ENCODE data around the gene ANKFY1. TPM values are rescaled to one million over a fixed set of nuclear protein-coding genes. Genes with fewer than 3 reads are reported as not detected.

Gene ANKFY1
- total RNA-seq, 1 experiment from 2014 or later = 38.6 TPM

DNA sequence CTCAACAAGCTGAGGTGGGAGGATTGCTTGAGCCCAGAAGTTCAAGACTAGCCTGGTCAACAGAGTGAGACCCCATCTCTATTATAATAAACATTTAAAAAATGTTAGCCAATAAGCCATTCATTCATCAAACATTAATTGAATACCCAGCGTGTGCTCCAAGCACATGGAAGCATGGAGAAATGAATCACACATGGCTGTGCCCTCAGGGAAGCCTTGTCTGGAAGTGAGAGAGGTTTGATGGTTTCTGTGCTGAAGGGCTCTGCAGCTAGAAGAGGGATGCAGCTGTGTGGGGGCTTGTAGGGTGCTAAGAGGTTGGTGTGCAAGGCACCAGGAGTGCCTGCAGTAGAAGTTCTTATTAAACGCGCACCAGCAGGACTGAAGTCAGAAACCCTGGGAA, 109.6 kb downstream of the ANKFY1 start:
- Histone ChIP-seq H3K27me3 (ENCODE audit: control insufficient read depth, insufficient read depth, low read length) (no peaks in the 10 kb centered on the region), H3K9me3 (ENCODE audit: control insufficient read depth, insufficient read depth, low read depth, low read length) (no peaks in the 10 kb centered on the region), H3K36me3 (ENCODE audit: control insufficient read depth, insufficient read depth, low read length) (no peaks in the 10 kb centered on the region), H3K4me3 (ENCODE audit: low read depth in 2 of 2, low read length in 2 of 2) (no peak overlapping the region), H3K4me1 (ENCODE audit: control insufficient read depth, insufficient read depth, low read length) (no peaks in the 10 kb centered on the region), H3K27ac (ENCODE audit: low read length) (no peak overlapping the region)
- intact Hi-C loops (cut with micrococcal nuclease; ENCODE audit: unreplicated experiment) (no loop called here), in situ Hi-C loops (cut with HindIII; ENCODE audit: low pct_unique_long_range_greater_than_20kb, low sequenced_read_pairs) (no loop called here)
- ChIA-PET POLR2A (no interaction called here), CTCF (no interaction called here)
- TF ChIP-seq SIN3A (IDR thresholded peaks at IDR 0.05; ENCODE audit: borderline replicate concordance, insufficient read depth, low read depth, low read length) (no peak), POLR2AphosphoS5 (IDR thresholded peaks at IDR 0.05; ENCODE audit: low read depth, low read length) (no peak), TCF7L2 (IDR thresholded peaks at IDR 0.05; ENCODE audit: low read depth, low read length) (no peak)
- TF ChIP-seq, protein P1, sequence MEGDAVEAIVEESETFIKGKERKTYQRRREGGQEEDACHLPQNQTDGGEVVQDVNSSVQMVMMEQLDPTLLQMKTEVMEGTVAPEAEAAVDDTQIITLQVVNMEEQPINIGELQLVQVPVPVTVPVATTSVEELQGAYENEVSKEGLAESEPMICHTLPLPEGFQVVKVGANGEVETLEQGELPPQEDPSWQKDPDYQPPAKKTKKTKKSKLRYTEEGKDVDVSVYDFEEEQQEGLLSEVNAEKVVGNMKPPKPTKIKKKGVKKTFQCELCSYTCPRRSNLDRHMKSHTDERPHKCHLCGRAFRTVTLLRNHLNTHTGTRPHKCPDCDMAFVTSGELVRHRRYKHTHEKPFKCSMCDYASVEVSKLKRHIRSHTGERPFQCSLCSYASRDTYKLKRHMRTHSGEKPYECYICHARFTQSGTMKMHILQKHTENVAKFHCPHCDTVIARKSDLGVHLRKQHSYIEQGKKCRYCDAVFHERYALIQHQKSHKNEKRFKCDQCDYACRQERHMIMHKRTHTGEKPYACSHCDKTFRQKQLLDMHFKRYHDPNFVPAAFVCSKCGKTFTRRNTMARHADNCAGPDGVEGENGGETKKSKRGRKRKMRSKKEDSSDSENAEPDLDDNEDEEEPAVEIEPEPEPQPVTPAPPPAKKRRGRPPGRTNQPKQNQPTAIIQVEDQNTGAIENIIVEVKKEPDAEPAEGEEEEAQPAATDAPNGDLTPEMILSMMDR (IDR thresholded peaks at IDR 0.05) = no peak
- TF ChIP-seq, protein P2, sequence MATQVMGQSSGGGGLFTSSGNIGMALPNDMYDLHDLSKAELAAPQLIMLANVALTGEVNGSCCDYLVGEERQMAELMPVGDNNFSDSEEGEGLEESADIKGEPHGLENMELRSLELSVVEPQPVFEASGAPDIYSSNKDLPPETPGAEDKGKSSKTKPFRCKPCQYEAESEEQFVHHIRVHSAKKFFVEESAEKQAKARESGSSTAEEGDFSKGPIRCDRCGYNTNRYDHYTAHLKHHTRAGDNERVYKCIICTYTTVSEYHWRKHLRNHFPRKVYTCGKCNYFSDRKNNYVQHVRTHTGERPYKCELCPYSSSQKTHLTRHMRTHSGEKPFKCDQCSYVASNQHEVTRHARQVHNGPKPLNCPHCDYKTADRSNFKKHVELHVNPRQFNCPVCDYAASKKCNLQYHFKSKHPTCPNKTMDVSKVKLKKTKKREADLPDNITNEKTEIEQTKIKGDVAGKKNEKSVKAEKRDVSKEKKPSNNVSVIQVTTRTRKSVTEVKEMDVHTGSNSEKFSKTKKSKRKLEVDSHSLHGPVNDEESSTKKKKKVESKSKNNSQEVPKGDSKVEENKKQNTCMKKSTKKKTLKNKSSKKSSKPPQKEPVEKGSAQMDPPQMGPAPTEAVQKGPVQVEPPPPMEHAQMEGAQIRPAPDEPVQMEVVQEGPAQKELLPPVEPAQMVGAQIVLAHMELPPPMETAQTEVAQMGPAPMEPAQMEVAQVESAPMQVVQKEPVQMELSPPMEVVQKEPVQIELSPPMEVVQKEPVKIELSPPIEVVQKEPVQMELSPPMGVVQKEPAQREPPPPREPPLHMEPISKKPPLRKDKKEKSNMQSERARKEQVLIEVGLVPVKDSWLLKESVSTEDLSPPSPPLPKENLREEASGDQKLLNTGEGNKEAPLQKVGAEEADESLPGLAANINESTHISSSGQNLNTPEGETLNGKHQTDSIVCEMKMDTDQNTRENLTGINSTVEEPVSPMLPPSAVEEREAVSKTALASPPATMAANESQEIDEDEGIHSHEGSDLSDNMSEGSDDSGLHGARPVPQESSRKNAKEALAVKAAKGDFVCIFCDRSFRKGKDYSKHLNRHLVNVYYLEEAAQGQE (IDR thresholded peaks at IDR 0.05; ENCODE audit: insufficient read depth in 1 of 2, low read depth in 2 of 2, low read length in 1 of 2) = no peak
- DNase-seq (ENCODE audit: low read depth, low spot score) (no peak), ATAC-seq (no peak)
- BruUV-seq (replicated peaks) = no TSS peak

- ATAC-seq = no peak
- Histone ChIP-seq H3K4me1 (ENCODE audit: control insufficient read depth, insufficient read depth, low read length) (no peaks in the 10 kb centered on the region), H3K9me3 (ENCODE audit: control insufficient read depth, insufficient read depth, low read depth, low read length) (no peaks in the 10 kb centered on the region), H3K27ac (ENCODE audit: low read length) (no peak overlapping the region), H3K36me3 (ENCODE audit: control insufficient read depth, insufficient read depth, low read length) (no peaks in the 10 kb centered on the region), H3K4me3 (ENCODE audit: low read depth in 2 of 2, low read length in 2 of 2) (no peak overlapping the region), H3K27me3 (ENCODE audit: control insufficient read depth, insufficient read depth, low read length) (no peaks in the 10 kb centered on the region)
- no peak for DNase-seq (ENCODE audit: low read depth, low spot score)
- ChIA-PET POLR2A (no interaction called here), CTCF (no interaction called here)
- in situ Hi-C loops (cut with HindIII; ENCODE audit: low pct_unique_long_range_greater_than_20kb, low sequenced_read_pairs) (no loop called here), intact Hi-C loops (cut with micrococcal nuclease; ENCODE audit: unreplicated experiment) (no loop called here)
- BruUV-seq (replicated peaks) = no TSS peak
- TF ChIP-seq, protein P2 (IDR thresholded peaks at IDR 0.05; ENCODE audit: insufficient read depth in 1 of 2, low read depth in 2 of 2, low read length in 1 of 2) = no peak
- TF ChIP-seq, protein P1 (IDR thresholded peaks at IDR 0.05) = no peak
- TF ChIP-seq SIN3A (IDR thresholded peaks at IDR 0.05; ENCODE audit: borderline replicate concordance, insufficient read depth, low read depth, low read length) (no peak), TCF7L2 (IDR thresholded peaks at IDR 0.05; ENCODE audit: low read depth, low read length) (no peak), POLR2AphosphoS5 (IDR thresholded peaks at IDR 0.05; ENCODE audit: low read depth, low read length) (no peak)
Observed at GRCh38 chr17:4152471-4152870, 111.3 kb downstream of the ANKFY1 start.

Measured in Panc1 (cell line).